NCI-H2227 treated with DMSO at 0.1 percent for 48 hours (cell line): ENCODE data around the gene CYP4A11.
"Not testable (repeated sequence)": the region's sequence is repeated elsewhere in the genome, so short reads cannot be mapped to it uniquely, and the experiment has no call there.

Experiments
- DNase-seq: peaks from one replicate; lab custom pipeline; 2025; lab: John Stamatoyannopoulos, UW

The CYP4A11 gene

GRCh38 chr1:46941135-46941694, at the start of gene CYP4A11:
CYP4A11 (minus strand) TSS chr1:46941476; CDS start chr1:46941433, 43 bp downstream.
- no peak for DNase-seq

GRCh38 chr1:46990541-46990940, 49.3 kb upstream of the CYP4A11 start:
- not testable (repeated sequence) for DNase-seq

GRCh38 chr1:46983830-46984586, 42.7 kb upstream of the CYP4A11 start:
- DNase-seq, result no peak

GRCh38 chr1:46983166-46983829, 42.0 kb upstream of the CYP4A11 start:
- DNase-seq, result no peak

GRCh38 chr1:46969014-46969619, 27.8 kb upstream of the CYP4A11 start:
- DNase-seq, result no peak

GRCh38 chr1:46962272-46962671, 21.0 kb upstream of the CYP4A11 start:
- DNase-seq, result not testable (repeated sequence)

GRCh38 chr1:46961066-46961758, 19.9 kb upstream of the CYP4A11 start:
- no peak for DNase-seq

- no peak for DNase-seq
These were observed 19.0 kb upstream of the CYP4A11 start for GRCh38 chr1:46960250-46960649.

GRCh38 chr1:46955116-46955515, 13.8 kb upstream of the CYP4A11 start:
- DNase-seq, result not testable (repeated sequence)

- DNase-seq, result not testable (repeated sequence)
These were observed 12.6 kb upstream of the CYP4A11 start for GRCh38 chr1:46953847-46954246.

- DNase-seq, result not testable (repeated sequence)
These were observed 8.1 kb upstream of the CYP4A11 start for GRCh38 chr1:46949417-46949666.

GRCh38 chr1:46948629-46949416, 7.5 kb upstream of the CYP4A11 start:
- no peak for DNase-seq

GRCh38 chr1:46947706-46948105, 6.4 kb upstream of the CYP4A11 start:
- DNase-seq, result not testable (repeated sequence)

- DNase-seq, result no peak
These were observed 810 bp upstream of the CYP4A11 start for GRCh38 chr1:46942086-46942485.

- DNase-seq, result no peak
These were observed 969 bp downstream of the CYP4A11 start for GRCh38 chr1:46940307-46940706.

GRCh38 chr1:46937270-46937669, 4.0 kb downstream of the CYP4A11 start:
- no peak for DNase-seq

- no peak for DNase-seq
These were observed 4.5 kb downstream of the CYP4A11 start for GRCh38 chr1:46936788-46937187.

- DNase-seq, result not testable (repeated sequence)
These were observed 6.4 kb downstream of the CYP4A11 start for GRCh38 chr1:46934852-46935251.

- DNase-seq, result not testable (repeated sequence)
These were observed 9.3 kb downstream of the CYP4A11 start for GRCh38 chr1:46932020-46932419.

GRCh38 chr1:46931151-46931550, 10.1 kb downstream of the CYP4A11 start:
- no peak for DNase-seq

- DNase-seq, result no peak
These were observed 13.9 kb downstream of the CYP4A11 start for GRCh38 chr1:46927249-46927835.
